Glutamatergic neuron (in vitro differentiated cells): ENCODE measurements around the gene ANO9. TPM values are rescaled to one million over a fixed set of nuclear protein-coding genes. Genes with fewer than 3 reads are reported as not detected.

Source experiments
- DNase-seq: peaks from one replicate; pipeline ENCODE4 v3.0.0; 2022
- H3K27ac Mint-ChIP-seq: one replicate; pipeline ENCODE4 v1.8.0; 2020; ENCODE audit warnings: mild to moderate bottlenecking, mixed read lengths, inconsistent platforms; ENCODE audit not compliant: unreplicated experiment
- H3K27me3 Mint-ChIP-seq: one replicate; pipeline ENCODE4 v1.8.0; 2020; ENCODE audit warnings: mild to moderate bottlenecking, moderate library complexity, mixed read lengths, inconsistent platforms; ENCODE audit not compliant: unreplicated experiment
- H3K36me3 Mint-ChIP-seq: one replicate; pipeline ENCODE4 v1.8.0; 2020; ENCODE audit warnings: mild to moderate bottlenecking, mixed read lengths, inconsistent platforms; ENCODE audit not compliant: unreplicated experiment
- H3K4me1 Mint-ChIP-seq: one replicate; pipeline ENCODE4 v1.8.0; 2020; ENCODE audit warnings: mild to moderate bottlenecking, low read depth, mixed read lengths, inconsistent platforms; ENCODE audit not compliant: unreplicated experiment
- H3K4me3 Mint-ChIP-seq: one replicate; pipeline ENCODE4 v1.8.0; 2020; ENCODE audit warnings: mild to moderate bottlenecking, mixed read lengths, inconsistent platforms; ENCODE audit not compliant: unreplicated experiment
- H3K9me3 Mint-ChIP-seq: one replicate; pipeline ENCODE4 v1.8.0; 2020; ENCODE audit warnings: mild to moderate bottlenecking, moderate library complexity, mixed read lengths, inconsistent platforms; ENCODE audit not compliant: unreplicated experiment
- total RNA-seq: library from RNA; stranded (reverse); fragmentation: NEBNext Ultra II Directional; extraction: Animal tissue kit (Norgen Biotek cat#: 25700); gene quantifications from one replicate; pipeline ENCODE4 v1.2.1, GENCODE V29; 2021; ENCODE audit not compliant: unreplicated experiment
- TF ChIP-seq, protein P1 (sequence below): fragments of 200-600 bp; sonication (generic); IDR thresholded peaks from one replicate; pipeline ENCODE4 v1.5.0; 2021; ENCODE audit not compliant: partially characterized antibody, unreplicated experiment

The ANO9 gene
- total RNA-seq, 1 donor from 2014 or later, result 1.8 TPM

DNA sequence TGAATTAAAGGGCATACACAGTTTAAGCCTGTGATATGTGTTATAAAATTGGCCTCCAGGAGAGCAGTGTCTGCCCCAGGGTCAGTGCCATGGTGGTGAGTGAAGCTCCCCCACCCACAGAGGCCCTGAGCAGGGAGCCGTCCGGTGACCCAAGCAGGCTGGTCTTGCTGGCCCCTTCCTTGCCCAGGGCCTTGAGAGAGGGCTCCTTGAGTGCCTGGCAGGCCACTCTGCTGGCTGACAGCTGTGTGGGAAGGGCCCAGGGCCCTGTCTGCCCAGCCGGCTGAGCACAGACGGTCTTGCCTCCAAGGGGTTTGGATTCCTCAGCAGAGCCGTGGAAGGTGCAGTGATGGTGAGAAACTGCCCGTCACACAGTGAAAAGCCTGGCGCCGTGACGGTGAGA is 34.1 kb upstream of the ANO9 start:
- Mint-ChIP-seq H3K27ac (peak overlapping the region; percentile 77), H3K4me3 (peak overlapping the region; percentile 25), H3K9me3 (peaks cover 8% of the 10 kb centered on the region), H3K27me3 (peaks cover 13% of the 10 kb centered on the region), H3K36me3 (peaks cover 2% of the 10 kb centered on the region), H3K4me1 (peaks cover 23% of the 10 kb centered on the region)
- TF ChIP-seq, protein P1, sequence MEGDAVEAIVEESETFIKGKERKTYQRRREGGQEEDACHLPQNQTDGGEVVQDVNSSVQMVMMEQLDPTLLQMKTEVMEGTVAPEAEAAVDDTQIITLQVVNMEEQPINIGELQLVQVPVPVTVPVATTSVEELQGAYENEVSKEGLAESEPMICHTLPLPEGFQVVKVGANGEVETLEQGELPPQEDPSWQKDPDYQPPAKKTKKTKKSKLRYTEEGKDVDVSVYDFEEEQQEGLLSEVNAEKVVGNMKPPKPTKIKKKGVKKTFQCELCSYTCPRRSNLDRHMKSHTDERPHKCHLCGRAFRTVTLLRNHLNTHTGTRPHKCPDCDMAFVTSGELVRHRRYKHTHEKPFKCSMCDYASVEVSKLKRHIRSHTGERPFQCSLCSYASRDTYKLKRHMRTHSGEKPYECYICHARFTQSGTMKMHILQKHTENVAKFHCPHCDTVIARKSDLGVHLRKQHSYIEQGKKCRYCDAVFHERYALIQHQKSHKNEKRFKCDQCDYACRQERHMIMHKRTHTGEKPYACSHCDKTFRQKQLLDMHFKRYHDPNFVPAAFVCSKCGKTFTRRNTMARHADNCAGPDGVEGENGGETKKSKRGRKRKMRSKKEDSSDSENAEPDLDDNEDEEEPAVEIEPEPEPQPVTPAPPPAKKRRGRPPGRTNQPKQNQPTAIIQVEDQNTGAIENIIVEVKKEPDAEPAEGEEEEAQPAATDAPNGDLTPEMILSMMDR, result no peak
- DNase-seq, result no peak

DNA sequence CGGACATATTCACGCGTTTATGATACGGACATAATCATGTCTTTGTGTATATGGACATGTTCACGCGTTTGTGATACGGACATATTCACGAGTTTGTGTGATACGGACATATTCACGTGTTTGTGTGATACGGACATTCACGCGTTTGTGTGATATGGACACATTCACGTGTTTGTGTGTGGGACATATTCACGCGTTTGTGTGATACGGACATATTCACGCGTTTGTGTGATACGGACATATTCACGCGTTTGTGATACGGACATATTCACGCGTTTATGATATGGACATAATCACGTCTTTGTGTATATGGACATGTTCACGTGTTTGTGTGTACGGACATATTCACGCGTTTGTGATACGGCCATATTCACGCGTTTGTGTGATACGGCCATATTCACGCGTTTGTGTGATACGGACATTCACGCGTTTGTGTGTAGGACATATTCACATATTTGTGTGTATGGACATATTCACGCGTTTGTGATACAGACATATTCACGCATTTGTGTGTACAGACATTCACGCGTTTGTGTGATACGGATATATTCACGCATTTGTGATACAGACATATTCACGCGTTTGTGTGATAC is 33.2 kb upstream of the ANO9 start:
- peaks cover 12% of the 10 kb centered on the region for H3K27me3 Mint-ChIP-seq
- TF ChIP-seq, protein P1, result no peak
- peak overlapping the region; percentile 62 for H3K27ac Mint-ChIP-seq
- peaks cover 23% of the 10 kb centered on the region for H3K4me1 Mint-ChIP-seq
- no peak overlapping the region for H3K4me3 Mint-ChIP-seq
- peaks cover 7% of the 10 kb centered on the region for H3K9me3 Mint-ChIP-seq
- no peak for DNase-seq
- no peaks in the 10 kb centered on the region for H3K36me3 Mint-ChIP-seq

DNA sequence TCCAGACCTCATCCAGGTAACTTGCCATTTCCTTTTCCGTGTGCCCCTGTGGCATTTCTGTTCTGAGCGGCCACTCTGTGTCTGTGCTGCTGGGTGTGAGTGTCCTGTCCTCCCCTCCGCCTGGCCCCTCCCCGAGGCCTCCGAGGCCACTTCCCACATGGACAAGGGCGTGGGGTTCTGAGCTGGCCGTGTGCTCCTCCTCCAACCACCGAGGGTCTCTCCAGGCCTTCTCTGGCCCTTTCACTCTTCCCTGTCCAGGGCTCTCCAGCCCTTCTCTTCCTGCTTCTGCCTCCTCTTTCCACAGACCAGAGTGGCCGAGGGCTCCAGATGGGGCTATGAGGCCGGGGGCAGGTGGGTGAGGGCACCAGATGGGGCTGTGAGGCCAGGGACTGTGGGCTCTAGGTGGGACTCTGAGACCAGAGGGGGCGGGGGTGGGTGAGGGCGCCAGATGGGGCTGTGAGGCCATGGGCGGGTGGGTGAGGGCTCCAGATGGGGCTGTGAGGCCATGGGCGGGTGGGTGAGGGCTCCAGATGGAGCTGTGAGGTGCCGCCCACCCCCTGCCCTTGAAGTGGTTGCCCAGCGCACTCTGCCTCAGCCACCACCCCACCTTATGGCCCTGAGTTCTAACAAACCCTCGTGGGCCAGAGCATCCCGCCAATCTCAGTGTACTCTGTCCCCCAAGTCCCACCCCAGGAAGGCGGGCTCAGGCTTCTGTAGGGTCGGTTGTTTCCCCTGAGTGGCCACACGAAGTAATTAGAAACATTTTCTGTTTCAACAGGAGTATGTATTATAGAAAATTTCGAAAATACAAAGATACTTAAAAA is 32.4 kb upstream of the ANO9 start:
- Mint-ChIP-seq H3K4me3 (peak overlapping the region; percentile 38), H3K36me3 (no peaks in the 10 kb centered on the region), H3K9me3 (peaks cover 7% of the 10 kb centered on the region), H3K4me1 (peaks cover 29% of the 10 kb centered on the region), H3K27ac (peak overlapping the region; percentile 94), H3K27me3 (peaks cover 12% of the 10 kb centered on the region)
- TF ChIP-seq, protein P1, result no peak
- DNase-seq, result peak; percentile 78

DNA sequence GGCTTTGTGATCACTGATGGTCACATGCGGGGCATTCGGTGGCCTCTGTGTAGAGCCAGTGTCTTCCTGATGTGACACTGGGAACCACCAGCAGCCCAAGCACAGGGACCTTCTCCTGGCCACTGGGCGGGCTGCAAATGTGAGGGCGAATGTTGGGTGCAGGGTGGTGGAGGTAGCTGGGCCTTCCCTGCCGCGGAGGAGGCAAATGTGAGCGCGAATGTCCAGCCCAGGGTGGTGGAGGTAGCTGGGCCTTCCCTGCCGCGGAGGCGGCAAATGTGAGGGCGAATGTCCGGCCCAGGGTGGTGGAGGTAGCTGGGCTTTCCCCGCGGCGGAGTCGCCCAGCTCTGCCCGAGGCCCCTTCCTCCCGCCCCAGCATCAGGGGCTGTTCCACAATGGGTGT is 31.6 kb upstream of the ANO9 start:
- H3K9me3 Mint-ChIP-seq, result peaks cover 9% of the 10 kb centered on the region
- H3K36me3 Mint-ChIP-seq, result no peaks in the 10 kb centered on the region
- peaks cover 12% of the 10 kb centered on the region for H3K27me3 Mint-ChIP-seq
- peak overlapping the region; percentile 71 for H3K4me3 Mint-ChIP-seq
- TF ChIP-seq, protein P1, result no peak
- H3K27ac Mint-ChIP-seq, result peak overlapping the region; percentile 95
- H3K4me1 Mint-ChIP-seq, result peaks cover 30% of the 10 kb centered on the region
- no peak for DNase-seq

DNA sequence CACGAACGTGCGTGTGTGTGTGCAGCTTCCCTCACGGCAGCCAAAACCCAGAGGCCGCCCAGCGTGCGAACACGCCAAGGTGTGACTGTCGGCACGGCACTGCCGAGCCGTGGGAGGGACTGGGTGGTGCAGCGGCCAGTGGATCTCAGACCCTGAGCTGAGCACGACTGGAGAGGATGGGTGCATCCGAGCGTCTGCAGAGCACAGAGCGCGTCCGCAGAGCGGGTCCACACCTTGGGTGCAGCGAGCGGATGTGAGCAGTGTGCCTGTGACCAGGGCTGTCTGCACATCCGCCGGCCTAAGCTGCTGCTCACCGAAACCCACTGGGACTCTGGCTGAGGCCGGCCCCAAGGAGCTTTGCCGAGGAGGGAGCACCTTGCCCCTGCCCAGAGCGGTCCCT is 31.0 kb upstream of the ANO9 start:
- peak overlapping the region; percentile 71 for H3K4me3 Mint-ChIP-seq
- TF ChIP-seq, protein P1, result no peak
- no peak for DNase-seq
- peaks cover 7% of the 10 kb centered on the region for H3K9me3 Mint-ChIP-seq
- H3K27me3 Mint-ChIP-seq, result peaks cover 14% of the 10 kb centered on the region
- peak overlapping the region; percentile 95 for H3K27ac Mint-ChIP-seq
- peaks cover 35% of the 10 kb centered on the region for H3K4me1 Mint-ChIP-seq
- H3K36me3 Mint-ChIP-seq, result no peaks in the 10 kb centered on the region
